HG03139 (cell line): Measurements from ENCODE around the gene PCDHGA6.

Experiments used
- ATAC-seq: cut with Tn5 transposase; IDR thresholded peaks from one replicate; pipeline ENCODE4 v1.9.1; 2021; ENCODE audit not compliant: unreplicated experiment

PCDHGA6 gene

GRCh38 chr5:141419074-141419880 lies 45.6 kb downstream of the PCDHGA6 start:
- ATAC-seq: no peak

GRCh38 chr5:141420855-141421488 lies 47.3 kb downstream of the PCDHGA6 start, which contains the start of gene PCDHGA11:
TSS of gene PCDHGA11 (plus strand) at chr5:141421051. CDS start at chr5:141421228, 177 bp downstream.
- no peak for ATAC-seq

DNA sequence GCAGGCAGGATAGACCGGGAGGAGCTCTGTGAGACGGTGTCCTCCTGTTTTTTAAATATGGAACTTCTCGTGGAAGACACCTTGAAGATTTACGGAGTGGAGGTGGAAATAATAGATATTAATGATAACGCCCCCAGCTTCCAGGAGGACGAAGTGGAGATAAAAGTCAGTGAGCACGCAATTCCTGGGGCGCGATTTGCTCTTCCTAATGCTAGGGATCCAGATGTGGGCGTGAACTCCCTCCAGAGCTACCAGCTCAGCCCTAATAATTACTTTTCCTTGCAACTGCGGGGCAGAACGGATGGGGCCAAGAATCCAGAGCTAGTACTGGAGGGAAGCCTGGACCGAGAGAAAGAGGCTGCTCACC lies 47.8 kb downstream of the PCDHGA6 start:
- ATAC-seq: no peak

DNA sequence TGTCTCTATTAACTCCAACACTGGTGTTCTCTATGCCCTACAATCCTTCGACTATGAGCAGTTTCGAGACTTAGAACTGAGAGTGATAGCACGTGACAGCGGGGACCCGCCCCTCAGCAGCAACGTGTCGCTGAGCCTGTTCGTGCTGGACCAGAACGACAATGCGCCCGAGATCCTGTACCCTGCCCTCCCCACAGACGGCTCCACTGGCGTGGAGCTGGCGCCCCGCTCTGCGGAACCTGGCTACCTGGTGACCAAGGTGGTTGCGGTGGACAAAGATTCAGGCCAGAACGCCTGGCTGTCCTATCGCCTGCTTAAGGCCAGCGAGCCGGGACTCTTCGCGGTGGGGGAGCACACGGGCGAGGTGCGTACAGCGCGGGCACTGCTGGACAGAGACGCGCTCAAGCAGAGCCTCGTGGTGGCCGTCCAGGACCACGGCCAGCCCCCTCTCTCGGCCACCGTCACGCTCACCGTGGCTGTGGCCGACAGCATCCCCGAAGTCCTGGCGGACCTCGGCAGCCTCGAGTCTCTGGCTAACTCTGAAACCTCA lies 49.1 kb downstream of the PCDHGA6 start:
- ATAC-seq: no peak

DNA sequence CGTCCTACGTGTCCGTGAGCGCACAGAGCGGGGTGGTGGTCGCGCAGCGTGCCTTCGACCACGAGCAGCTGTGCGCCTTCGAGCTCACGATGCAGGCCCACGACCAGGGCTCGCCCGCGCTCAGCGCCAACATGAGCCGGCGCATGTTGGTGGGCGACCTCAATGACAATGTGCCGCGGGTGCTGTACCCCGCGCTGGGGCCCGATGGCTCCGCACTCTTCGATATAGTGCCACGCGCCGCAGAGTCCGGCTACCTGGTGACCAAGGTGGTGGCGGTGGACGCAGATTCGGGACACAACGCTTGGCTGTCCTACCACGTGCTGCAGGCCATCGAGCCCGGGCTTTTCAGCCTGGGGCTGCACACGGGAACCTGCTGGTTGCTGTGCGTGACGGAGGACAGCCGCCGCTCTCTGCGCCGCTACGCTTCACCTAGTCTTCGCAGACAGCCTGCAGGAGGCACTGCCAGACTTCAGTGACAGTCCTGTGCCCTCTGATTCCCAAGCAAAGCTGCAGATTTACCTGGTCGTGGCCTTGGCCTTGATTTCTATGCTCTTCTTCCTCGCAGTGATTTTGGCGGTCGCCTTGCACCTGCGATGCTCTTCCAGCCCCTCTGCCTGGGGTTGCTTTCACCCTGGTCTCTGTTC lies 54.2 kb downstream of the PCDHGA6 start:
- no peak for ATAC-seq
